HEK293 (cell line): ENCODE measurements around the gene SIL1.

Experiments
- CTCF ChIA-PET: fragments of 350-600 bp; formaldehyde crosslinking; extraction: SDS; loops from one replicate; lab custom pipeline; 2021; ENCODE audit warnings: antibody characterized with exemption; lab: Yijun Ruan, JAX
- POLR2A ChIA-PET: fragments of 300-600 bp; formaldehyde crosslinking; extraction: SDS; loops from one replicate; lab custom pipeline; 2020; ENCODE audit warnings: antibody characterized with exemption, inconsistent platforms; lab: Yijun Ruan, JAX
- H3K27ac ChIP-seq: fragments of 200-500 bp; sonication (Bioruptor generic); 2 replicates; pipeline ENCODE4 v1.5.1; 2014; ENCODE audit warnings: low read depth, low read length, control low read depth, inconsistent platforms; ENCODE audit errors: extremely low read depth
- H3K36me3 ChIP-seq, 2 experiments: fragments of 200-500 bp in 1 of 2; sonication (Bioruptor generic) in 1 of 2; 1 replicate in 1 of 2; 2 replicates in 1 of 2; pipeline ENCODE4 v1.5.1; 2014 to 2017; ENCODE audit warnings: inconsistent platforms in 2 of 2, low read length in 2 of 2; ENCODE audit not compliant: control insufficient read depth in 2 of 2, insufficient read depth in 1 of 2
- H3K4me1 ChIP-seq: fragments of 200-500 bp; sonication (Bioruptor generic); 2 replicates; pipeline ENCODE4 v1.5.1; 2014; ENCODE audit warnings: mild to moderate bottlenecking, low read length, inconsistent platforms; ENCODE audit not compliant: control insufficient read depth, insufficient read depth
- H3K4me3 ChIP-seq: 2 replicates; pipeline ENCODE4 v1.5.1; 2011; ENCODE audit warnings: low read depth, mild to moderate bottlenecking, control low read depth, low read length, moderate library complexity
- H3K9me3 ChIP-seq: fragments of 200-500 bp; sonication (Bioruptor generic); 2 replicates; pipeline ENCODE4 v1.5.1; 2014; ENCODE audit warnings: low read depth, low read length, inconsistent platforms; ENCODE audit not compliant: control insufficient read depth, insufficient read depth
- EGR2 ChIP-seq: fragments of 450-650 bp; formaldehyde crosslinking; IDR thresholded peaks from 2 replicates; pipeline ENCODE4 v1.5.1; 2016; ENCODE audit warnings: low read depth, missing biosample characterization, missing genetic modification characterization
- ELK4 ChIP-seq: IDR thresholded peaks from 2 replicates; pipeline ENCODE4 v1.6.1; 2011; ENCODE audit warnings: mild to moderate bottlenecking, low read depth, low read length, borderline replicate concordance
- GFI1B ChIP-seq: fragments of 450-650 bp; formaldehyde crosslinking; IDR thresholded peaks from 2 replicates; pipeline ENCODE4 v1.5.1; 2016; ENCODE audit warnings: missing biosample characterization, missing genetic modification characterization
- MYNN ChIP-seq: fragments of 450-650 bp; formaldehyde crosslinking; IDR thresholded peaks from 2 replicates; pipeline ENCODE4 v1.5.1; 2016; ENCODE audit warnings: missing biosample characterization, missing genetic modification characterization, borderline replicate concordance
- SCRT1 ChIP-seq: fragments of 450-650 bp; formaldehyde crosslinking; IDR thresholded peaks from 2 replicates; pipeline ENCODE4 v1.5.1; 2016; ENCODE audit warnings: missing biosample characterization, missing genetic modification characterization, borderline replicate concordance
- SP7 ChIP-seq: fragments of 450-650 bp; formaldehyde crosslinking; IDR thresholded peaks from 2 replicates; pipeline ENCODE4 v1.5.1; 2016; ENCODE audit warnings: missing biosample characterization, missing genetic modification characterization
- ZFP37 ChIP-seq: fragments of 450-650 bp; formaldehyde crosslinking; IDR thresholded peaks from 2 replicates; pipeline ENCODE4 v1.5.1; 2016; ENCODE audit warnings: missing biosample characterization, missing genetic modification characterization
- ZNF16 ChIP-seq: fragments of 450-650 bp; formaldehyde crosslinking; IDR thresholded peaks from 2 replicates; pipeline ENCODE4 v1.5.1; 2016; ENCODE audit warnings: low read depth, missing biosample characterization, missing genetic modification characterization
- ZNF18 ChIP-seq: fragments of 450-650 bp; formaldehyde crosslinking; IDR thresholded peaks from 2 replicates; pipeline ENCODE4 v1.5.1; 2016; ENCODE audit warnings: missing biosample characterization, missing genetic modification characterization
- ZNF223 ChIP-seq: fragments of 450-650 bp; formaldehyde crosslinking; IDR thresholded peaks from 2 replicates; pipeline ENCODE4 v1.5.1; 2016; ENCODE audit warnings: missing biosample characterization, missing genetic modification characterization
- ZNF394 ChIP-seq: fragments of 450-650 bp; formaldehyde crosslinking; IDR thresholded peaks from 2 replicates; pipeline ENCODE4 v1.5.1; 2016; ENCODE audit warnings: missing biosample characterization, missing genetic modification characterization, mild to moderate bottlenecking, moderate library complexity, borderline replicate concordance
- ZNF404 ChIP-seq: fragments of 450-650 bp; formaldehyde crosslinking; IDR thresholded peaks from 2 replicates; pipeline ENCODE4 v1.5.1; 2017; ENCODE audit warnings: missing biosample characterization, missing genetic modification characterization
- ZNF416 ChIP-seq: fragments of 450-650 bp; formaldehyde crosslinking; IDR thresholded peaks from 2 replicates; pipeline ENCODE4 v1.5.1; 2016; ENCODE audit warnings: missing biosample characterization, missing genetic modification characterization
- ZNF513 ChIP-seq: fragments of 450-650 bp; IDR thresholded peaks from 2 replicates; pipeline ENCODE4 v1.5.1; 2018; ENCODE audit warnings: missing biosample characterization, missing genetic modification characterization
- ZNF600 ChIP-seq: fragments of 450-650 bp; formaldehyde crosslinking; IDR thresholded peaks from 2 replicates; pipeline ENCODE4 v1.5.1; 2016; ENCODE audit warnings: missing biosample characterization, missing genetic modification characterization
- ZNF623 ChIP-seq: fragments of 450-650 bp; formaldehyde crosslinking; IDR thresholded peaks from 2 replicates; pipeline ENCODE4 v1.5.1; 2016; ENCODE audit warnings: missing biosample characterization, missing genetic modification characterization
- ZNF670 ChIP-seq: fragments of 450-650 bp; formaldehyde crosslinking; IDR thresholded peaks from 2 replicates; pipeline ENCODE4 v1.5.1; 2016; ENCODE audit warnings: missing biosample characterization, missing genetic modification characterization, low read depth
- ZNF768 ChIP-seq: fragments of 450-650 bp; formaldehyde crosslinking; IDR thresholded peaks from 2 replicates; pipeline ENCODE4 v1.5.1; 2018; ENCODE audit warnings: missing biosample characterization, mild to moderate bottlenecking, missing genetic modification characterization
- ZNF785 ChIP-seq: fragments of 450-650 bp; formaldehyde crosslinking; IDR thresholded peaks from 2 replicates; pipeline ENCODE4 v1.5.1; 2016; ENCODE audit warnings: missing biosample characterization, missing genetic modification characterization
- ZNF791 ChIP-seq: fragments of 450-650 bp; formaldehyde crosslinking; IDR thresholded peaks from 2 replicates; pipeline ENCODE4 v1.5.1; 2016; ENCODE audit warnings: missing biosample characterization, missing genetic modification characterization
- ZNF830 ChIP-seq: fragments of 450-650 bp; IDR thresholded peaks from 2 replicates; pipeline ENCODE4 v1.5.0; 2018; ENCODE audit warnings: missing biosample characterization, missing genetic modification characterization, low read depth, mild to moderate bottlenecking, moderate library complexity
- TF ChIP-seq, protein P1 (sequence below): fragments of 450-650 bp; formaldehyde crosslinking; IDR thresholded peaks from 2 replicates; pipeline ENCODE4 v1.5.1; 2016; ENCODE audit warnings: missing biosample characterization, missing genetic modification characterization, low read depth

The SIL1 gene

DNA sequence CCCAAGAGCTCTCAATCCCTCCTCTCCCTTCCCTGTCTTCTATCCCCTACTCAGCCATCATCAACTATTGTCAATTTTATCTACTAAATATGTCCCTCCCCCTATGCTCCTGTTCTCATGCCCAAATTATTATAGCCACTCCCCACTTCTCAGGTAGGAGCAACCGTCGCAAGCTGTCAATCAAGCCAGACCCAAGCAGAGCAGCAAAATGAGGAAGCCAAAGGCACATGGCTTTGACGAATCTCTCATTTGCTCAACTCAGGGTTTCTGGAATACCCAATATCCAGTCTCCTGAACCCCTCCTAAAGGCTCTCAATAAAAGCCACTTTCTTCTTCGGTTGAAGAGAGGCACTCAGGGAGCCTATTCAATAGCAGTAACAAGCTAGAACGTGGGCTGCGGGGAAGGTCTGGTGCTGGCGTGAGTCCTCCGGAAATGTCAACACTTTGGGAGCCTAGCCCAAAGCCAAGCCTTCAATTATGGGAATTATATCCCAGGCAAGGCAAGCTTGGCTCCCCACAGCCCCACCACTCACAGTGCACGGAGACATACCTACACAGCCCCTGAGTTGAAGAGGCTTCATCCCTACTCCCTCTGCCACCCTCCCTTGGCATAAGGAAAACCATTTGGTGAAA, 47.7 kb downstream of the SIL1 start:
- CTCF ChIA-PET, result interaction anchor here (0.6 to 1.2 kb wide), 2 partner anchors 11 to 739 kb away, joined by 3 read pairs; no protein-coding TSS in a partner anchor

DNA sequence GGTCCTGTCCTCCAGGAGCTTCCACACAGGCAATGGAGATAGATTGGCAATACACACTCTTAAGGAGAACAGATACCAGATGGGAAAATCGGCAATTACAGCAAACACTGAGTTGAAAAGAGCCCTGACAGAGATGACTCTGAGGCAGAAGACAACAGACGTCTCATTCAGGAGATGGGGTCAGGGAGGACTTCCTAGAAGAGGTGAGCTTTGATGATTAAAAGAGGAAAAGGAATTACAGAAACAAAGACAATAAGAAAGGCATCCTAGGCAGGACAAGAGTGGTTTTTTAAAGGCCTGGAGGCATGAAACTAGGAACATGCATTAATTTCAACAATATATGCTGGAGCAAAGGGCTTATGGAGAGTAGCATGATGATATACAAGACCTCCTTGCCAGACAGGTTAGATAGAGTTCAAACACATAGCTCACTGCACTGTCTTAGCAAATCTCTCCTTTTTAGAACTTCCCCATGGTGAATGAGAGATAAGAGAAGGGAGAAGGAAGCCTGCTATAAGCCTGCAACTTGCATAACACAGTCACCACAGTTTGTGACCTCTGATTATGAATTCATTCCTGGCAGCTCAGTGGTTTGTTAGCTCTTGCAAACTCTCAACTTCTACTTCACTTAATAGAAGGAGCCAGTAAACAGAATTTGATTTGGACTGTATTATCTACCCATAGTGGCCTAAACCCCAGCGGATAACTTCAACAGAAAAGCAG, 48.5 kb downstream of the SIL1 start:
- TF ChIP-seq ZNF223 (no peak), ELK4 (no peak), MYNN (tag by site-specific recombination) (no peak), ZNF394 (tag by site-specific recombination) (no peak), ZNF830 (tag by site-specific recombination) (no peak), ZNF18 (tag by site-specific recombination) (no peak), ZNF791 (tag by site-specific recombination) (no peak), ZNF513 (tag by site-specific recombination) (no peak), ZNF16 (tag by site-specific recombination) (no peak), ZNF600 (tag by site-specific recombination) (no peak)
- TF ChIP-seq, protein P1, sequence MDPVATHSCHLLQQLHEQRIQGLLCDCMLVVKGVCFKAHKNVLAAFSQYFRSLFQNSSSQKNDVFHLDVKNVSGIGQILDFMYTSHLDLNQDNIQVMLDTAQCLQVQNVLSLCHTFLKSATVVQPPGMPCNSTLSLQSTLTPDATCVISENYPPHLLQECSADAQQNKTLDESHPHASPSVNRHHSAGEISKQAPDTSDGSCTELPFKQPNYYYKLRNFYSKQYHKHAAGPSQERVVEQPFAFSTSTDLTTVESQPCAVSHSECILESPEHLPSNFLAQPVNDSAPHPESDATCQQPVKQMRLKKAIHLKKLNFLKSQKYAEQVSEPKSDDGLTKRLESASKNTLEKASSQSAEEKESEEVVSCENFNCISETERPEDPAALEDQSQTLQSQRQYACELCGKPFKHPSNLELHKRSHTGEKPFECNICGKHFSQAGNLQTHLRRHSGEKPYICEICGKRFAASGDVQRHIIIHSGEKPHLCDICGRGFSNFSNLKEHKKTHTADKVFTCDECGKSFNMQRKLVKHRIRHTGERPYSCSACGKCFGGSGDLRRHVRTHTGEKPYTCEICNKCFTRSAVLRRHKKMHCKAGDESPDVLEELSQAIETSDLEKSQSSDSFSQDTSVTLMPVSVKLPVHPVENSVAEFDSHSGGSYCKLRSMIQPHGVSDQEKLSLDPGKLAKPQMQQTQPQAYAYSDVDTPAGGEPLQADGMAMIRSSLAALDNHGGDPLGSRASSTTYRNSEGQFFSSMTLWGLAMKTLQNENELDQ, result no peak
- ChIA-PET CTCF (interaction anchor here (1.2 kb wide), 1 partner anchor 12 kb away, joined by 3 read pairs; no protein-coding TSS in a partner anchor), POLR2A (interaction anchor here (0.5 to 1.4 kb wide), 2 partner anchors 23 to 49 kb away, joined by 3 read pairs; partner anchors contain the start of gene SIL1)
- peaks cover 15% of the 10 kb centered on the region for H3K4me1 ChIP-seq
- H3K9me3 ChIP-seq, result no peaks in the 10 kb centered on the region
- H3K4me3 ChIP-seq, result no peak overlapping the region
- no peak overlapping the region for H3K27ac ChIP-seq
- H3K36me3 ChIP-seq, result no peaks in the 10 kb centered on the region

More for the DNA sequence above, 47.7 kb downstream of the SIL1 start:
- POLR2A ChIA-PET, result interaction anchor here (0.5 to 1.4 kb wide), 2 partner anchors 22 to 48 kb away, joined by 3 read pairs; partner anchors contain the start of gene SIL1
- no peak for TF ChIP-seq SCRT1
- TF ChIP-seq ZNF404 (tag by site-specific recombination), result no peak
- no peak for TF ChIP-seq ZNF768 (tag by site-specific recombination)
- no peak for TF ChIP-seq ZNF785 (tag by site-specific recombination)
- no peak for TF ChIP-seq EGR2 (tag by site-specific recombination)
- no peak for TF ChIP-seq SP7 (tag by site-specific recombination)
- no peak for TF ChIP-seq ZNF670 (tag by site-specific recombination)
- TF ChIP-seq GFI1B, result no peak
- no peak for TF ChIP-seq ZNF623 (tag by site-specific recombination)
- no peak for TF ChIP-seq ZNF416 (tag by site-specific recombination)
- TF ChIP-seq ZFP37, result no peak
- no peak overlapping the region for H3K27ac ChIP-seq
- H3K4me3 ChIP-seq, result no peak overlapping the region
- H3K4me1 ChIP-seq, result peaks cover 15% of the 10 kb centered on the region
- H3K9me3 ChIP-seq, result no peaks in the 10 kb centered on the region
- no peaks in the 10 kb centered on the region for H3K36me3 ChIP-seq
